Lower leg skin (tissue), 4 donors: Measurements from ENCODE around the gene PIP4K2A. TPM values are rescaled to one million over a fixed set of nuclear protein-coding genes. Genes with fewer than 3 reads are reported as not detected.

Source experiments
- DNase-seq, 2 donors: peaks; one replicate each; pipeline ENCODE4 v3.0.0-alpha.2; 2019; ENCODE audit warnings: low spot score in 2 of 2
- H3K4me3 ChIP-seq: fragments of 200-600 bp; sonication (generic); 2 replicates; pipeline ENCODE4 v1.5.1; 2017; ENCODE audit warnings: mild to moderate bottlenecking, low read depth; ENCODE audit not compliant: poor library complexity, severe bottlenecking
- CTCF ChIP-seq, 3 donors: fragments of 450-650 bp; IDR thresholded peaks; one replicate each; pipeline ENCODE4 v1.5.1; 2016; ENCODE audit warnings: antibody characterized with exemption in 3 of 3, mild to moderate bottlenecking in 3 of 3, moderate library complexity in 2 of 3
- POLR2A ChIP-seq, 2 donors: fragments of 450-650 bp; IDR thresholded peaks; one replicate each; pipeline ENCODE4 v1.6.1; 2016 to 2017; ENCODE audit warnings: antibody characterized with exemption in 2 of 2, mild to moderate bottlenecking in 1 of 2, moderate library complexity in 1 of 2
- WGBS, 2 donors: methylation state at CpG; one replicate each; pipeline ENCODE4 v1.1.5; 2018; 5-methylcytosine and 5-hydroxymethylcytosine counted together
- intact Hi-C: fragments of 100-400 bp; cut with DNase I; formaldehyde crosslinking; loops from one replicate; pipeline ENCODE4 v1.15.0; 2023; ENCODE audit warnings: low total_unique reads
- total RNA-seq, 4 donors: library from RNA; depleted of rRNA; stranded (reverse); fragments of >200 nt; gene quantifications; one replicate each; pipeline ENCODE4 v1.1.0, GENCODE V29; 2016

PIP4K2A gene
- total RNA-seq, 4 donors from 2014 or later: 2.3 to 12.4 (median 6.6) TPM

DNA sequence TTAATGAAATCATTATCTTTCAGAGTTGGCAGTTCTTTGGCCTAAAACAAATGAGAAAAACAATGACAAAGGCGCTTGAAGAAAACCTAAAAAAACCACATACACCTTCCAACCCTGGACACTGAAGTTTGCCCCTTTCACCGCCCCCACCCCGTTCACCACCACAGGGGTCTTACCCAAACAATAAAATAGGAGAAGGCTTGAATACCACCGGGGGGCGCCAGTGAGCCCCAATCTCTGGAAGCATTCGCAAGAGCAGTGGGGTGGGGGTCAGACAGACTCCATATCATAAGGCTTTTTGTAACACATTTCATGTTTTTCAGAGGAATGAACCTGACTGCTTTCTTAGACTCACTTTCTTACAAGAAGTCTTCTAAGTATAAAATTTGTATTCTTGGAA is 163.6 kb downstream of the PIP4K2A start:
- no peak for TF ChIP-seq CTCF (IDR thresholded peaks at IDR 0.05)
- peak in 1 of 2 donors; percentile 87 for DNase-seq
- H3K4me3 ChIP-seq: no peak overlapping the region
- intact Hi-C loops: no loop called here
- 60 to 62% methylated on average over 6 of the region's 6 CpGs for WGBS, 2 donors

GRCh38 chr10:22548344-22548743 is 166.0 kb downstream of the PIP4K2A start:
- 84 to 94% methylated on average over 1 of the region's 1 CpG for WGBS, 2 donors
- intact Hi-C loops: no loop called here
- TF ChIP-seq POLR2A (IDR thresholded peaks at IDR 0.05) (no peak), CTCF (IDR thresholded peaks at IDR 0.05) (no peak)
- no peak overlapping the region for H3K4me3 ChIP-seq
- no peak for DNase-seq

- 92 to 100% methylated on average over 1 of the region's 1 CpG for WGBS, 2 donors
- intact Hi-C loops: no loop called here
- H3K4me3 ChIP-seq: no peak overlapping the region
- TF ChIP-seq CTCF (IDR thresholded peaks at IDR 0.05): no peak
- no peak for TF ChIP-seq POLR2A (IDR thresholded peaks at IDR 0.05)
- no peak for DNase-seq
Measured at GRCh38 chr10:22545643-22546042, 168.7 kb downstream of the PIP4K2A start.

GRCh38 chr10:22544325-22545068 is 169.9 kb downstream of the PIP4K2A start:
- 83 to 89% methylated on average over 12 of the region's 12 CpGs for WGBS, 2 donors
- intact Hi-C loops: no loop called here
- DNase-seq: no peak
- H3K4me3 ChIP-seq: no peak overlapping the region
- no peak for TF ChIP-seq CTCF (IDR thresholded peaks at IDR 0.05)
- no peak for TF ChIP-seq POLR2A (IDR thresholded peaks at IDR 0.05)

DNA sequence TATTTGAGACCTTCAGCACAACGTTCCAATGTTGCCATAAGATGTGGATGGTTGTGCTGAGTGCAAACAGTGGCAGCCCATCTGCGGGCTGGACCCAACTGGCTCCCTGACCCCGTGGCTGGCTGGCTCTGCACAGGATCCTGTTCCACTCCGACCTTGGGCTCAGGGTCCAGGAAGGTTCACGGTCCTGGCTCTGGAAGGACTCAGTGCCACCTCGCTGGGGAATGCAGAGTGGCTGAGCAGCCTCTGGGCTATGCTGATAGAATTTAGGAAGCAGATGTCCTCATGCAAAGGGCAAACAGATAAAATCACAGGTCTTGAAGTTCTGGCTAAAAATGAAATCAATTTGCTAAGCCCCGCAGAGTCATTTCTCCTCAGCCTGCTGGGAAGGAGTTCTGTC is 171.6 kb downstream of the PIP4K2A start:
- TF ChIP-seq CTCF (IDR thresholded peaks at IDR 0.05) (no peak), POLR2A (IDR thresholded peaks at IDR 0.05) (no peak)
- H3K4me3 ChIP-seq: no peak overlapping the region
- no peak for DNase-seq
- intact Hi-C loops: no loop called here
- 78% methylated on average over 7 of the region's 7 CpGs for WGBS, 2 donors

DNA sequence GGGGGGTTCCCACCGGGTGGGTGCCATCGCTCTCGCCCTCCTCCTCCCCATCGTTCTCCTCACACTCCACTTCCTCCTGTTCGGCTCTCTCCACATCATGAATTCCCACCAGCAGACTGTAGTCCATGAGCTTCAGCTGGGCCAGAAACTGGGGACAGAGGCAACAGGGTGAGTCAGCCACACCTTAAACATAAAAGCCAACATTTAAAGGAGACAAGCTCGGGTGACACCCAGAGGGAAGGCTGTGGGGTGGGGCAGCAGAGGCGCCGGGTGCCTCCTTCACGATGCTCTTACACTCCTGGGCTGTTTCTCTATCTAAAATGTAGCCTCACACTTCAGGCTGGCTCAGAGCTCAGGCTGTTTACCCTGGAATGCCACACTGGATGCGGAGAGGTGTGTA is 172.5 kb downstream of the PIP4K2A start:
- intact Hi-C loops: no loop called here
- H3K4me3 ChIP-seq: no peak overlapping the region
- WGBS, 2 donors: 88 to 90% methylated on average over 10 of the region's 10 CpGs
- DNase-seq: no peak
- TF ChIP-seq CTCF (IDR thresholded peaks at IDR 0.05): no peak
- TF ChIP-seq POLR2A (IDR thresholded peaks at IDR 0.05): no peak
